ENCODE results near the gene KCNN4.
"Not testable (repeated sequence)": the region's sequence is repeated elsewhere in the genome, so short reads cannot be mapped to it uniquely, and the experiment has no call there.

Gene KCNN4

GRCh38 chr19:43798546-43799409 is 18.0 kb upstream of the KCNN4 start:
- DNase-seq (ENCODE audit: low read depth in 3 of 3), result peak in 2 of 3 experiments; percentile 46 to 74

GRCh38 chr19:43798026-43798545 is 17.3 kb upstream of the KCNN4 start:
- no peak for DNase-seq (ENCODE audit: low read depth in 3 of 3)

- DNase-seq (ENCODE audit: low read depth in 3 of 3), result no peak
Observed at GRCh38 chr19:43797556-43797955, 16.8 kb upstream of the KCNN4 start.

- no peak for DNase-seq (ENCODE audit: low read depth in 3 of 3)
Observed at GRCh38 chr19:43797118-43797517, 16.3 kb upstream of the KCNN4 start.

GRCh38 chr19:43790587-43790986 is 9.8 kb upstream of the KCNN4 start:
- no peak for DNase-seq (ENCODE audit: low read depth in 3 of 3)

- DNase-seq (ENCODE audit: low read depth in 3 of 3), result no peak
Observed at GRCh38 chr19:43789029-43789428, 8.3 kb upstream of the KCNN4 start.

- DNase-seq (ENCODE audit: low read depth in 3 of 3), result no peak
Observed at GRCh38 chr19:43786665-43787064, 5.9 kb upstream of the KCNN4 start.

- peak in 1 of 3 experiments; percentile 44 for DNase-seq (ENCODE audit: low read depth in 3 of 3)
Observed at GRCh38 chr19:43784981-43785808, 4.4 kb upstream of the KCNN4 start.

- peak in 2 of 3 experiments; percentile 40 to 70 for DNase-seq (ENCODE audit: low read depth in 3 of 3)
Observed at GRCh38 chr19:43784241-43784980, 3.6 kb upstream of the KCNN4 start.

- no peak for DNase-seq (ENCODE audit: low read depth in 3 of 3)
Observed at GRCh38 chr19:43783636-43784035, 2.9 kb upstream of the KCNN4 start.

- no peak for DNase-seq (ENCODE audit: low read depth in 3 of 3)
Observed at GRCh38 chr19:43782689-43783231, 2.0 kb upstream of the KCNN4 start.

GRCh38 chr19:43782311-43782660 is 1.5 kb upstream of the KCNN4 start:
- no peak for DNase-seq (ENCODE audit: low read depth in 3 of 3)

GRCh38 chr19:43781630-43782310 is 997 bp upstream of the KCNN4 start:
- DNase-seq (ENCODE audit: low read depth in 3 of 3), result no peak

- no peak for DNase-seq (ENCODE audit: low read depth in 3 of 3)
Observed at GRCh38 chr19:43779820-43780219, 953 bp downstream of the KCNN4 start.

GRCh38 chr19:43779147-43779819 is 1.5 kb downstream of the KCNN4 start:
- DNase-seq (ENCODE audit: low read depth in 3 of 3), result no peak

GRCh38 chr19:43778651-43779050 is 2.1 kb downstream of the KCNN4 start:
- no peak for DNase-seq (ENCODE audit: low read depth in 3 of 3)

GRCh38 chr19:43777163-43777695 is 3.5 kb downstream of the KCNN4 start:
- no peak for DNase-seq (ENCODE audit: low read depth in 3 of 3)

GRCh38 chr19:43776286-43776685 is 4.5 kb downstream of the KCNN4 start:
- DNase-seq (ENCODE audit: low read depth in 3 of 3), result peak in 2 of 3 experiments; percentile 60 to 83

- no peak for DNase-seq (ENCODE audit: low read depth in 3 of 3)
Observed at GRCh38 chr19:43775299-43775890, 5.4 kb downstream of the KCNN4 start.

- not testable (repeated sequence) for DNase-seq (ENCODE audit: low read depth in 3 of 3)
Observed at GRCh38 chr19:43774940-43775258, 5.9 kb downstream of the KCNN4 start.

All from stimulated activated CD4-positive, alpha-beta T cell treated with anti-CD3 and anti-CD28 coated beads, TNF-alpha, amount 100 ng/mL, for 24 hours (primary cell).